H9 (cell line): ENCODE measurements around the gene PSMD1. TPM values are rescaled to one million over a fixed set of nuclear protein-coding genes. Genes with fewer than 3 reads are reported as not detected.

ENCODE experiments used
- DNase-seq: peaks from one replicate; pipeline ENCODE4 v3.0.0-alpha.2; 2017
- H2AFZ ChIP-seq: one replicate; pipeline ENCODE4 v1.6.1; 2013; ENCODE audit warnings: mild to moderate bottlenecking, low read length, control low read depth, moderate library complexity
- H2AK5ac ChIP-seq: 2 replicates; pipeline ENCODE4 v1.6.1; 2013; ENCODE audit warnings: low read length, control low read depth, mixed read lengths; ENCODE audit not compliant: insufficient read length
- H2BK120ac ChIP-seq: one replicate; pipeline ENCODE4 v1.6.1; 2013; ENCODE audit warnings: low read depth, mild to moderate bottlenecking, low read length, control low read depth, inconsistent platforms; ENCODE audit not compliant: poor library complexity, severe bottlenecking
- H2BK12ac ChIP-seq: 2 replicates; pipeline ENCODE4 v1.6.1; 2013; ENCODE audit warnings: low read length, control low read depth, mixed read lengths, low read depth; ENCODE audit not compliant: insufficient read length
- H2BK15ac ChIP-seq: 2 replicates; pipeline ENCODE4 v1.6.1; 2013; ENCODE audit warnings: low read depth, low read length, control low read depth
- H2BK20ac ChIP-seq: one replicate; pipeline ENCODE4 v1.6.1; 2013; ENCODE audit warnings: low read depth, mild to moderate bottlenecking, low read length, control low read depth, inconsistent platforms; ENCODE audit not compliant: poor library complexity, severe bottlenecking
- H2BK5ac ChIP-seq: 2 replicates; pipeline ENCODE4 v1.6.1; 2013; ENCODE audit warnings: low read length, control low read depth, mixed read lengths; ENCODE audit not compliant: insufficient read length
- H3K14ac ChIP-seq: 2 replicates; pipeline ENCODE4 v1.6.1; 2013; ENCODE audit warnings: low read length, control low read depth; ENCODE audit not compliant: insufficient read depth
- H3K18ac ChIP-seq: 2 replicates; pipeline ENCODE4 v1.6.1; 2013; ENCODE audit warnings: low read depth, mild to moderate bottlenecking, mixed read lengths, low read length, control low read depth; ENCODE audit not compliant: insufficient read length
- H3K23ac ChIP-seq: 2 replicates; pipeline ENCODE4 v1.6.1; 2013; ENCODE audit warnings: low read length, control low read depth, mixed read lengths, low read depth; ENCODE audit not compliant: insufficient read length
- H3K23me2 ChIP-seq: 2 replicates; pipeline ENCODE4 v1.6.1; 2013; ENCODE audit warnings: low read depth, mild to moderate bottlenecking, mixed read lengths, low read length, control low read depth; ENCODE audit not compliant: insufficient read length, poor library complexity, severe bottlenecking
- H3K27ac ChIP-seq: 2 replicates; pipeline ENCODE4 v1.5.1; 2013; ENCODE audit warnings: low read length, control low read depth, mixed read lengths, low read depth; ENCODE audit not compliant: insufficient read length
- H3K27me3 ChIP-seq: 2 replicates; pipeline ENCODE4 v1.6.1; 2013; ENCODE audit warnings: low read length, control low read depth, inconsistent platforms; ENCODE audit not compliant: insufficient read depth
- H3K4ac ChIP-seq: 2 replicates; pipeline ENCODE4 v1.6.1; 2013; ENCODE audit warnings: low read depth, mild to moderate bottlenecking, control low read depth, inconsistent platforms, low read length, moderate library complexity
- H3K4me1 ChIP-seq: 2 replicates; pipeline ENCODE4 v1.6.1; 2013; ENCODE audit warnings: low read length, control low read depth, inconsistent platforms; ENCODE audit not compliant: insufficient read depth
- H3K4me2 ChIP-seq: 2 replicates; pipeline ENCODE4 v1.6.1; 2013; ENCODE audit warnings: low read length, control low read depth, mixed read lengths; ENCODE audit not compliant: insufficient read length, insufficient read depth
- H3K56ac ChIP-seq: 2 replicates; pipeline ENCODE4 v1.6.1; 2013; ENCODE audit warnings: low read depth, mild to moderate bottlenecking, mixed read lengths, low read length, control low read depth; ENCODE audit not compliant: insufficient read length
- H3K79me1 ChIP-seq: 2 replicates; pipeline ENCODE4 v1.6.1; 2013; ENCODE audit warnings: low read depth, mild to moderate bottlenecking, moderate library complexity, low read length, control low read depth, inconsistent platforms; ENCODE audit not compliant: insufficient read depth, poor library complexity, severe bottlenecking
- H3K79me2 ChIP-seq: 2 replicates; pipeline ENCODE4 v1.6.1; 2013; ENCODE audit warnings: low read length, control low read depth, inconsistent platforms; ENCODE audit not compliant: insufficient read depth
- H3K9ac ChIP-seq: 2 replicates; pipeline ENCODE4 v1.6.1; 2013; ENCODE audit warnings: low read length, control low read depth, mixed read lengths; ENCODE audit not compliant: insufficient read length; ENCODE audit errors: extremely low read depth
- H3K9me3 ChIP-seq: one replicate; pipeline ENCODE4 v1.6.1; 2013; ENCODE audit warnings: low read depth, low read length, inconsistent platforms; ENCODE audit not compliant: control insufficient read depth
- H3T11ph ChIP-seq: one replicate; pipeline ENCODE4 v1.6.1; 2013; ENCODE audit warnings: mild to moderate bottlenecking, low read length, control low read depth, inconsistent platforms
- H4K20me1 ChIP-seq: one replicate; pipeline ENCODE4 v1.6.1; 2013; ENCODE audit not compliant: control insufficient read depth, insufficient read length, insufficient read depth
- H4K5ac ChIP-seq: 2 replicates; pipeline ENCODE4 v1.6.1; 2013; ENCODE audit warnings: low read depth, mild to moderate bottlenecking, mixed read lengths, low read length, control low read depth; ENCODE audit not compliant: insufficient read length
- H4K8ac ChIP-seq: replicated peaks from 2 replicates; pipeline ENCODE4 v1.6.1; 2013; ENCODE audit warnings: low read length, control low read depth, mixed read lengths, low read depth; ENCODE audit not compliant: insufficient read length
- H4K91ac ChIP-seq: 2 replicates; pipeline ENCODE4 v1.6.1; 2013; ENCODE audit warnings: low read depth, mild to moderate bottlenecking, moderate library complexity, mixed read lengths, low read length, control low read depth; ENCODE audit not compliant: insufficient read length
- H3K27ac Mint-ChIP-seq, 3 experiments: 2 replicates in 2 of 3; 3 replicates in 1 of 3; pipeline ENCODE4 v1.8.0; 2020 to 2021; ENCODE audit warnings: mixed read lengths in 3 of 3, mild to moderate bottlenecking in 1 of 3, moderate library complexity in 1 of 3
- H3K27me3 Mint-ChIP-seq: 2 replicates; pipeline ENCODE4 v1.8.0; 2021; ENCODE audit warnings: low read depth, mild to moderate bottlenecking, moderate library complexity, mixed read lengths
- H3K36me3 Mint-ChIP-seq, 3 experiments: 2 replicates in 2 of 3; 3 replicates in 1 of 3; pipeline ENCODE4 v1.8.0; 2020 to 2021; ENCODE audit warnings: low read depth in 3 of 3, mixed read lengths in 3 of 3; ENCODE audit not compliant: insufficient read depth in 1 of 3
- H3K4me1 Mint-ChIP-seq, 2 experiments: 2 replicates each; pipeline ENCODE4 v1.8.0; 2020; ENCODE audit warnings: mixed read lengths in 2 of 2
- H3K4me3 Mint-ChIP-seq, 2 experiments: 2 replicates in 1 of 2; 3 replicates in 1 of 2; pipeline ENCODE4 v1.8.0; 2020 to 2021; ENCODE audit warnings: mild to moderate bottlenecking in 2 of 2, mixed read lengths in 2 of 2, moderate library complexity in 1 of 2
- H3K9me3 Mint-ChIP-seq, 2 experiments: 2 replicates in 1 of 2; 3 replicates in 1 of 2; pipeline ENCODE4 v1.8.0; 2020; ENCODE audit warnings: mild to moderate bottlenecking in 2 of 2, mixed read lengths in 2 of 2, moderate library complexity in 1 of 2
- WGBS: extraction: QIAGEN DNeasy Blood & Tissue Kit; methylation state at CpG from one replicate; pipeline ENCODE4 v1.1.7; 2013; ENCODE audit warnings: missing lambda C conversion rate, low lambda C conversion rate, mixed read lengths; ENCODE audit not compliant: insufficient read length; ENCODE audit errors: extremely low coverage; 5-methylcytosine and 5-hydroxymethylcytosine counted together
- total RNA-seq: library from RNA; stranded (reverse); gene quantifications from 2 replicates; pipeline ENCODE4 v1.2.1, GENCODE V29; 2021
- TF ChIP-seq, protein P1 (sequence below): fragments of 200-600 bp; sonication (generic); conservative IDR thresholded peaks from 3 replicates; pipeline ENCODE4 v1.8.0; 2021; ENCODE audit warnings: antibody characterized with exemption, mild to moderate bottlenecking

The PSMD1 gene
- total RNA-seq, 1 experiment from 2014 or later = 166 TPM

DNA sequence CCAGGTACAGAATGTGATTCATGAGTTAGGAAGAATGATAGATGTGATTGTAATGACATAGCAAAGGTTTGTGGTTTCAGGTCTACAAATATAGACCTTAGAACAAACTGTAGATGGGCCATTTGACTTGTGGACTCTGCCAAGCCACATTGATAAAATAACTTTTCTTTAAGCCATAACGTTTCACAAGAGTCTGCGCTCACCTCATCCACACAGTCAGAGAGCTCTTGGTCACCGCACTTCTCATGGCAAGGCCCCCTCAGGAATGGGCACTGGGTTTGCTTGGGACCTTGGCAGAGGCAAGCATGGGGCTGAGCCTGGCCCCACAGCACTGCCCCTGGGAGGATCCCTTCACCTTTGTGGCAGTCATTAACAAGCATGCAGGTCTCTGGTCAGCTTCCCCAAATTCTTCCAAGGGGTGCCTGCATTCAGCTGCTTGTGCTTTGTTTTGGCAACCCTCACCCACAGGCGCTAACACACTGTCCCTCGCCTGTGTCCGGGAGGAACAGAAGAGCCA lies 155.7 kb downstream of the PSMD1 start:
- Histone ChIP-seq H3T11ph (no peak overlapping the region), H2AFZ (no peak overlapping the region), H3K23me2 (no peaks in the 10 kb centered on the region), H2BK5ac (no peak overlapping the region), H2BK120ac (no peak overlapping the region), H3K27me3 (no peaks in the 10 kb centered on the region), H3K9me3 (no peaks in the 10 kb centered on the region), H3K79me1 (no peaks in the 10 kb centered on the region), H2AK5ac (no peak overlapping the region), H3K4me1 (no peaks in the 10 kb centered on the region), H3K23ac (no peak overlapping the region), H3K18ac (no peak overlapping the region), H3K4ac (no peak overlapping the region), H3K4me2 (no peak overlapping the region), H3K9ac (no peak overlapping the region), H4K91ac (no peak overlapping the region), H2BK15ac (no peak overlapping the region), H4K5ac (no peak overlapping the region), H4K20me1 (no peaks in the 10 kb centered on the region), H3K14ac (no peak overlapping the region), H3K79me2 (no peaks in the 10 kb centered on the region), H3K27ac (no peak overlapping the region), H2BK12ac (no peak overlapping the region), H4K8ac (no peak overlapping the region), H3K56ac (no peak overlapping the region), H2BK20ac (no peak overlapping the region)
- Mint-ChIP-seq H3K9me3 (no peaks in the 10 kb centered on the region), H3K4me3 (no peak overlapping the region), H3K4me1 (no peaks in the 10 kb centered on the region), H3K27ac (no peak overlapping the region), H3K36me3 (peaks cover 15 to 66% (median 43%) of the 10 kb centered on the region in 3 experiments; a peak in 6 of 7 replicates), H3K27me3 (no peaks in the 10 kb centered on the region)
- DNase-seq = no peak
- WGBS = no CpG with 5 or more reads among the region's 6 CpGs
- TF ChIP-seq, protein P1, sequence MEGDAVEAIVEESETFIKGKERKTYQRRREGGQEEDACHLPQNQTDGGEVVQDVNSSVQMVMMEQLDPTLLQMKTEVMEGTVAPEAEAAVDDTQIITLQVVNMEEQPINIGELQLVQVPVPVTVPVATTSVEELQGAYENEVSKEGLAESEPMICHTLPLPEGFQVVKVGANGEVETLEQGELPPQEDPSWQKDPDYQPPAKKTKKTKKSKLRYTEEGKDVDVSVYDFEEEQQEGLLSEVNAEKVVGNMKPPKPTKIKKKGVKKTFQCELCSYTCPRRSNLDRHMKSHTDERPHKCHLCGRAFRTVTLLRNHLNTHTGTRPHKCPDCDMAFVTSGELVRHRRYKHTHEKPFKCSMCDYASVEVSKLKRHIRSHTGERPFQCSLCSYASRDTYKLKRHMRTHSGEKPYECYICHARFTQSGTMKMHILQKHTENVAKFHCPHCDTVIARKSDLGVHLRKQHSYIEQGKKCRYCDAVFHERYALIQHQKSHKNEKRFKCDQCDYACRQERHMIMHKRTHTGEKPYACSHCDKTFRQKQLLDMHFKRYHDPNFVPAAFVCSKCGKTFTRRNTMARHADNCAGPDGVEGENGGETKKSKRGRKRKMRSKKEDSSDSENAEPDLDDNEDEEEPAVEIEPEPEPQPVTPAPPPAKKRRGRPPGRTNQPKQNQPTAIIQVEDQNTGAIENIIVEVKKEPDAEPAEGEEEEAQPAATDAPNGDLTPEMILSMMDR = no peak
